ENCODE results near the gene DSP. TPM values are rescaled to one million over a fixed set of nuclear protein-coding genes. Genes with fewer than 3 reads are reported as not detected.

The DSP gene
- total and polyA plus RNA-seq, 2 of the 13 experiments (the other 11 are each of a cell fraction or from before 2014, with no cell fraction given), result 89.8 to 117 TPM

DNA sequence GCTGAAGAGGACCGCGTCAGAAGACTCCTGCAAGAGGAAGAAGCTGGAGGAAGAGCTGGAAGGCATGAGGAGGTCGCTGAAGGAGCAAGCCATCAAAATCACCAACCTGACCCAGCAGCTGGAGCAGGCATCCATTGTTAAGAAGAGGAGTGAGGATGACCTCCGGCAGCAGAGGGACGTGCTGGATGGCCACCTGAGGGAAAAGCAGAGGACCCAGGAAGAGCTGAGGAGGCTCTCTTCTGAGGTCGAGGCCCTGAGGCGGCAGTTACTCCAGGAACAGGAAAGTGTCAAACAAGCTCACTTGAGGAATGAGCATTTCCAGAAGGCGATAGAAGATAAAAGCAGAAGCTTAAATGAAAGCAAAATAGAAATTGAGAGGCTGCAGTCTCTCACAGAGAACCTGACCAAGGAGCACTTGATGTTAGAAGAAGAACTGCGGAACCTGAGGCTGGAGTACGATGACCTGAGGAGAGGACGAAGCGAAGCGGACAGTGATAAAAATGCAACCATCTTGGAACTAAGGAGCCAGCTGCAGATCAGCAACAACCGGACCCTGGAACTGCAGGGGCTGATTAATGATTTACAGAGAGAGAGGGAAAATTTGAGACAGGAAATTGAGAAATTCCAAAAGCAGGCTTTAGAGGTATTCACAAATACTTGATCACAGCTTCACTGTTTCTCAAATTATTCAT lies 39.6 kb downstream of the DSP start (continued):
- peak in 1 of 2 experiments; percentile 41; a peak in 1 of 4 replicates for TF ChIP-seq POLR2A (IDR thresholded peaks at IDR 0.05; ENCODE audit: insufficient read depth in 1 of 2, low read depth in 2 of 2, low read length in 2 of 2)
- TF ChIP-seq ZSCAN29 (CRISPR knock-in tag; conservative IDR thresholded peaks at IDR 0.05), result no peak
- TF ChIP-seq NONO (IDR thresholded peaks at IDR 0.05), result no peak
- TF ChIP-seq NONO (CRISPR knock-in tag; conservative IDR thresholded peaks at IDR 0.05), result no peak
- TF ChIP-seq, protein P1, sequence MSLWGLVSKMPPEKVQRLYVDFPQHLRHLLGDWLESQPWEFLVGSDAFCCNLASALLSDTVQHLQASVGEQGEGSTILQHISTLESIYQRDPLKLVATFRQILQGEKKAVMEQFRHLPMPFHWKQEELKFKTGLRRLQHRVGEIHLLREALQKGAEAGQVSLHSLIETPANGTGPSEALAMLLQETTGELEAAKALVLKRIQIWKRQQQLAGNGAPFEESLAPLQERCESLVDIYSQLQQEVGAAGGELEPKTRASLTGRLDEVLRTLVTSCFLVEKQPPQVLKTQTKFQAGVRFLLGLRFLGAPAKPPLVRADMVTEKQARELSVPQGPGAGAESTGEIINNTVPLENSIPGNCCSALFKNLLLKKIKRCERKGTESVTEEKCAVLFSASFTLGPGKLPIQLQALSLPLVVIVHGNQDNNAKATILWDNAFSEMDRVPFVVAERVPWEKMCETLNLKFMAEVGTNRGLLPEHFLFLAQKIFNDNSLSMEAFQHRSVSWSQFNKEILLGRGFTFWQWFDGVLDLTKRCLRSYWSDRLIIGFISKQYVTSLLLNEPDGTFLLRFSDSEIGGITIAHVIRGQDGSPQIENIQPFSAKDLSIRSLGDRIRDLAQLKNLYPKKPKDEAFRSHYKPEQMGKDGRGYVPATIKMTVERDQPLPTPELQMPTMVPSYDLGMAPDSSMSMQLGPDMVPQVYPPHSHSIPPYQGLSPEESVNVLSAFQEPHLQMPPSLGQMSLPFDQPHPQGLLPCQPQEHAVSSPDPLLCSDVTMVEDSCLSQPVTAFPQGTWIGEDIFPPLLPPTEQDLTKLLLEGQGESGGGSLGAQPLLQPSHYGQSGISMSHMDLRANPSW (CRISPR knock-in tag; IDR thresholded peaks at IDR 0.05; ENCODE audit: borderline replicate concordance), result no peak
- TF ChIP-seq HHEX (CRISPR knock-in tag; IDR thresholded peaks at IDR 0.05), result no peak
- no peak for TF ChIP-seq ZNF75D (CRISPR knock-in tag; IDR thresholded peaks at IDR 0.05; ENCODE audit: borderline replicate concordance)
- peak; percentile 75; the same call in 1 of the 2 replicates for TF ChIP-seq MEIS1 (CRISPR knock-in tag; IDR thresholded peaks at IDR 0.05; ENCODE audit: borderline replicate concordance)
- TF ChIP-seq ONECUT2 (CRISPR knock-in tag; IDR thresholded peaks at IDR 0.05), result no peak
- TF ChIP-seq, protein P2, sequence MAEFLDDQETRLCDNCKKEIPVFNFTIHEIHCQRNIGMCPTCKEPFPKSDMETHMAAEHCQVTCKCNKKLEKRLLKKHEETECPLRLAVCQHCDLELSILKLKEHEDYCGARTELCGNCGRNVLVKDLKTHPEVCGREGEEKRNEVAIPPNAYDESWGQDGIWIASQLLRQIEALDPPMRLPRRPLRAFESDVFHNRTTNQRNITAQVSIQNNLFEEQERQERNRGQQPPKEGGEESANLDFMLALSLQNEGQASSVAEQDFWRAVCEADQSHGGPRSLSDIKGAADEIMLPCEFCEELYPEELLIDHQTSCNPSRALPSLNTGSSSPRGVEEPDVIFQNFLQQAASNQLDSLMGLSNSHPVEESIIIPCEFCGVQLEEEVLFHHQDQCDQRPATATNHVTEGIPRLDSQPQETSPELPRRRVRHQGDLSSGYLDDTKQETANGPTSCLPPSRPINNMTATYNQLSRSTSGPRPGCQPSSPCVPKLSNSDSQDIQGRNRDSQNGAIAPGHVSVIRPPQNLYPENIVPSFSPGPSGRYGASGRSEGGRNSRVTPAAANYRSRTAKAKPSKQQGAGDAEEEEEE (CRISPR knock-in tag; IDR thresholded peaks at IDR 0.05; ENCODE audit: borderline replicate concordance), result no peak
- no peak for TF ChIP-seq HNRNPH1 (optimal IDR thresholded peaks at IDR 0.05; ENCODE audit: low read depth, low read length)
- TF ChIP-seq, protein P3, sequence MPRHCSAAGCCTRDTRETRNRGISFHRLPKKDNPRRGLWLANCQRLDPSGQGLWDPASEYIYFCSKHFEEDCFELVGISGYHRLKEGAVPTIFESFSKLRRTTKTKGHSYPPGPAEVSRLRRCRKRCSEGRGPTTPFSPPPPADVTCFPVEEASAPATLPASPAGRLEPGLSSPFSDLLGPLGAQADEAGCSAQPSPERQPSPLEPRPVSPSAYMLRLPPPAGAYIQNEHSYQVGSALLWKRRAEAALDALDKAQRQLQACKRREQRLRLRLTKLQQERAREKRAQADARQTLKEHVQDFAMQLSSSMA (CRISPR knock-in tag; IDR thresholded peaks at IDR 0.05), result no peak
- TF ChIP-seq SRY (CRISPR knock-in tag; IDR thresholded peaks at IDR 0.05), result no peak
- no peak for TF ChIP-seq NBN (conservative IDR thresholded peaks at IDR 0.05)
- TF ChIP-seq, protein P4, sequence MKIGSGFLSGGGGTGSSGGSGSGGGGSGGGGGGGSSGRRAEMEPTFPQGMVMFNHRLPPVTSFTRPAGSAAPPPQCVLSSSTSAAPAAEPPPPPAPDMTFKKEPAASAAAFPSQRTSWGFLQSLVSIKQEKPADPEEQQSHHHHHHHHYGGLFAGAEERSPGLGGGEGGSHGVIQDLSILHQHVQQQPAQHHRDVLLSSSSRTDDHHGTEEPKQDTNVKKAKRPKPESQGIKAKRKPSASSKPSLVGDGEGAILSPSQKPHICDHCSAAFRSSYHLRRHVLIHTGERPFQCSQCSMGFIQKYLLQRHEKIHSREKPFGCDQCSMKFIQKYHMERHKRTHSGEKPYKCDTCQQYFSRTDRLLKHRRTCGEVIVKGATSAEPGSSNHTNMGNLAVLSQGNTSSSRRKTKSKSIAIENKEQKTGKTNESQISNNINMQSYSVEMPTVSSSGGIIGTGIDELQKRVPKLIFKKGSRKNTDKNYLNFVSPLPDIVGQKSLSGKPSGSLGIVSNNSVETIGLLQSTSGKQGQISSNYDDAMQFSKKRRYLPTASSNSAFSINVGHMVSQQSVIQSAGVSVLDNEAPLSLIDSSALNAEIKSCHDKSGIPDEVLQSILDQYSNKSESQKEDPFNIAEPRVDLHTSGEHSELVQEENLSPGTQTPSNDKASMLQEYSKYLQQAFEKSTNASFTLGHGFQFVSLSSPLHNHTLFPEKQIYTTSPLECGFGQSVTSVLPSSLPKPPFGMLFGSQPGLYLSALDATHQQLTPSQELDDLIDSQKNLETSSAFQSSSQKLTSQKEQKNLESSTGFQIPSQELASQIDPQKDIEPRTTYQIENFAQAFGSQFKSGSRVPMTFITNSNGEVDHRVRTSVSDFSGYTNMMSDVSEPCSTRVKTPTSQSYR (CRISPR knock-in tag; IDR thresholded peaks at IDR 0.05; ENCODE audit: borderline replicate concordance), result no peak
- no peak for TF ChIP-seq CREB1 (IDR thresholded peaks at IDR 0.05)
- TF ChIP-seq CREB1 (CRISPR knock-in tag; IDR thresholded peaks at IDR 0.05), result no peak
- TF ChIP-seq ZNF234 (CRISPR knock-in tag; conservative IDR thresholded peaks at IDR 0.05), result no peak
- no peak for TF ChIP-seq ZSCAN31 (CRISPR knock-in tag; IDR thresholded peaks at IDR 0.05; ENCODE audit: low read depth)
- no peak for TF ChIP-seq ZNF724P (CRISPR knock-in tag; IDR thresholded peaks at IDR 0.05; ENCODE audit: borderline replicate concordance)
- TF ChIP-seq, protein P5, sequence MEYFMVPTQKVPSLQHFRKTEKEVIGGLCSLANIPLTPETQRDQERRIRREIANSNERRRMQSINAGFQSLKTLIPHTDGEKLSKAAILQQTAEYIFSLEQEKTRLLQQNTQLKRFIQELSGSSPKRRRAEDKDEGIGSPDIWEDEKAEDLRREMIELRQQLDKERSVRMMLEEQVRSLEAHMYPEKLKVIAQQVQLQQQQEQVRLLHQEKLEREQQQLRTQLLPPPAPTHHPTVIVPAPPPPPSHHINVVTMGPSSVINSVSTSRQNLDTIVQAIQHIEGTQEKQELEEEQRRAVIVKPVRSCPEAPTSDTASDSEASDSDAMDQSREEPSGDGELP (IDR thresholded peaks at IDR 0.05; ENCODE audit: borderline replicate concordance, low read depth), result peak; percentile 51; the same call in 1 of the 2 replicates
